ENCODE data around the gene VPS39.

DNA sequence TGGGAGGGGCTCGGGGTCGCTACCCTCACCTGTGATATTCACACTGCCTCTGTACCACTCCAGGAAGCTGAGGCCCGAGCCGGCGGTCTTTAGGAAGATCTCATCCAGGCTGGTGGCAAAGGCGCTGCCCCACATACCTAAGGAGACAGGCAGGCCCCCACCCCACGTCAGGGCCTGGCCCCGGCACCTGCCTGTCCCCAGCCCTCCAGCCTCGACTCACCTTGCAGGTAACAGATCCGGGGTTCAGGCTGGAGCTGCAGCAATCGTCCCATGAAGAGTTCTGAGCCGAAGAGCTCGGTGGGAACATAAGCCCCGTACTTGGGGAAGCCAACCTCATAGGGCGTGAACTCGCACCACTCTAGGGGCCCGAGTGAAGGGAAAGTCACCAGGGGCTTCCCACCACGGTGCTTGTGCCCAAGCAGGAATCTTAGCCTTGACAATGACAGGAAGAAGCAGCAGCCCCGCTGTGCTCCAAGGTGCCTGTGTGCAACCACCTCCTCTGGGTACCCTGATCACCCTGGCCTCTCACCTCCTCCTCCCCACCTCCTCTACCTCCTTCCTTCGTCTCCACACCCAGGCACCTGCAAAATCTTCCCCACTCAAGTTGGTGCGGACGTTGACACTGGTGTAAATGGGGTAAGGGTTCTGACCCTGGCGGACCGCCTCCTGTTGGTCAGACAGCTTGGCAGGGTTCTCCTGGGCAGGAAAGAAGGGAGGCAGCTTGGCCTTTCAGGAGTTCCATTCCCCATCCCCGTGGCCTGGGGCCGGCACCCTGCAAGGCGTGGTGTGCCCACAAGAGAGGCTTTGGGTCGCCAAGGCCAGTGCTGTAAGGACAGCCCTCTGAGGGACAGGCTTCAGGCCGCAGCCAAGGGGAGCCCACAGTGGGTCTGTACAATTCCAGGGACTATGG is 62.3 kb downstream of the VPS39 start:
- TF ChIP-seq, protein P1, sequence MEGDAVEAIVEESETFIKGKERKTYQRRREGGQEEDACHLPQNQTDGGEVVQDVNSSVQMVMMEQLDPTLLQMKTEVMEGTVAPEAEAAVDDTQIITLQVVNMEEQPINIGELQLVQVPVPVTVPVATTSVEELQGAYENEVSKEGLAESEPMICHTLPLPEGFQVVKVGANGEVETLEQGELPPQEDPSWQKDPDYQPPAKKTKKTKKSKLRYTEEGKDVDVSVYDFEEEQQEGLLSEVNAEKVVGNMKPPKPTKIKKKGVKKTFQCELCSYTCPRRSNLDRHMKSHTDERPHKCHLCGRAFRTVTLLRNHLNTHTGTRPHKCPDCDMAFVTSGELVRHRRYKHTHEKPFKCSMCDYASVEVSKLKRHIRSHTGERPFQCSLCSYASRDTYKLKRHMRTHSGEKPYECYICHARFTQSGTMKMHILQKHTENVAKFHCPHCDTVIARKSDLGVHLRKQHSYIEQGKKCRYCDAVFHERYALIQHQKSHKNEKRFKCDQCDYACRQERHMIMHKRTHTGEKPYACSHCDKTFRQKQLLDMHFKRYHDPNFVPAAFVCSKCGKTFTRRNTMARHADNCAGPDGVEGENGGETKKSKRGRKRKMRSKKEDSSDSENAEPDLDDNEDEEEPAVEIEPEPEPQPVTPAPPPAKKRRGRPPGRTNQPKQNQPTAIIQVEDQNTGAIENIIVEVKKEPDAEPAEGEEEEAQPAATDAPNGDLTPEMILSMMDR (IDR thresholded peaks at IDR 0.05; ENCODE audit: low read depth, low read length, poor library complexity, severe bottlenecking) = no peak
- no peak for TF ChIP-seq EZH2phosphoT487 (IDR thresholded peaks at IDR 0.05; ENCODE audit: borderline replicate concordance, low read length)
